Choroid plexus epithelial cell (primary cell): ENCODE measurements around the gene PRAMEF26.
"Not testable (repeated sequence)": the region's sequence is repeated elsewhere in the genome, so short reads cannot be mapped to it uniquely, and the experiment has no call there.

Experiments used
- DNase-seq: peaks from one replicate; pipeline ENCODE4 v3.0.0-alpha.2; 2010; ENCODE audit warnings: low read depth
- H3K4me3 ChIP-seq: 2 replicates; pipeline ENCODE4 v1.5.1; 2011; ENCODE audit warnings: low read depth, mild to moderate bottlenecking, control low read depth, low read length, moderate library complexity

Gene PRAMEF26

DNA sequence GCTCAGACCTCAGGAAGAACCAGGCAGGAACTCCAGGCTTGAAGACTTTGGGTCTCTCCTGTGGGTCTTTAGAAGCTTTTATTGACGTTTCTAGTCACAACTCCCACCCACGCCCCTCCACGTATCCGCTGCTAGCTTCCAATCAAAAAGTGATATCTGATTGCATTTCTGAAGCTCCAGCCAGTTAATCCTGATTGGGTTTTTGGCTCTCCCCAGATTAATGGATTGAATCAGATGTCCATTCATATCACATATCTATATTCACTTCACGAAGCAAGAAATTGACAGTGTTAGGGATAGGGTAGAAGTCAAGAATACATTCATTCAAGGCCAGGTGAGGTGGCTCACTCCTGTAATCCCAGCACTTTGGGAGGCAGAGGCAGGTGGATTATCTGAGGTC, at the start of gene PRAMEF26:
PRAMEF26 (minus strand) TSS at position 101 of the 400 bp plus-strand sequence. CDS start 2,914 bp downstream, outside the sequence.
- H3K4me3 ChIP-seq, DNase-seq: not testable (repeated sequence)

DNA sequence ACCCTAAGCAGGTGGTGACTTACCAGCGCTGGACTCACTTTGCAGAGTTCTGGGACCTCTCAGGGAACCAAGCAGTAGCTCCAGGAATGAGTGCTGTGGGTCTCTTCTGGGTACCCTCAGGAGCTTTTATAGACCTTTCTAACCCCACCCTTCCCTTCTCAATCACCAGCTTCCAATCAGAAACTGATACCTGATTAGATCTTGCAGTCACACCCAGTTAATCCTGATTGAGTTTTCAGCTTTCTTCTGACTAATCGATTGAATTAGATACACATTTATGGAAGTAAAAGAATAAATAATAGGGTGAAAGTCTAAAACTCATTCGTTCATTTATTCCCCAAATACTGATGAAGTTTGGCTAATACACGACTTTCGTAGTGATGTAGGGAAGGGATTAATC, 45.5 kb upstream of the PRAMEF26 start, which contains the start of gene PRAMEF13:
PRAMEF13 (minus strand) TSS at position 101 of the 400 bp plus-strand sequence. CDS start 1,820 bp downstream, outside the sequence.
- not testable (repeated sequence) for H3K4me3 ChIP-seq

DNA sequence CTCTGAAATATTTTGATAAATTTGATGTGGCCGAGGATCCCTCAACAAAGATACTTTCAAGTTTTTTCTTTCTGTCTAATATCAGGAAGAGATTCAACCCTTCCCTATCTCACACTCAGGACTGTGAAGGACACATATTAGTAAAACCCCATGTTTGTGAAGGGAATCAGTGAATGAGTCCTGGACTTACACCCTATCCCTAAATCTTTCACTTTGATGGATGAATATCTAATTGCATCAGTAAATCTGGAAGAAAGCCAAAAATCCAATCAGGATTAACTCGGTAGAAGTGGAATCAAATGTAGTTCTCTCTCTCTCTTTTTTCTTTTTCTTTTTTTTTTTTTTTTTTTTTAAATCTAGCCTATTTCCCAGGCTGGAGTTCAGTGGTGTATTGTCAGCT, 15.7 kb upstream of the PRAMEF26 start, which contains the start of gene PRAMEF9:
PRAMEF9 (plus strand) TSS at position 301 of the 400 bp plus-strand sequence. CDS start 3,433 bp downstream, outside the sequence.
- not testable (repeated sequence) for DNase-seq

More for the DNA sequence above, 45.5 kb upstream of the PRAMEF26 start, which contains the start of gene PRAMEF13:
- DNase-seq, result not testable (repeated sequence)

DNA sequence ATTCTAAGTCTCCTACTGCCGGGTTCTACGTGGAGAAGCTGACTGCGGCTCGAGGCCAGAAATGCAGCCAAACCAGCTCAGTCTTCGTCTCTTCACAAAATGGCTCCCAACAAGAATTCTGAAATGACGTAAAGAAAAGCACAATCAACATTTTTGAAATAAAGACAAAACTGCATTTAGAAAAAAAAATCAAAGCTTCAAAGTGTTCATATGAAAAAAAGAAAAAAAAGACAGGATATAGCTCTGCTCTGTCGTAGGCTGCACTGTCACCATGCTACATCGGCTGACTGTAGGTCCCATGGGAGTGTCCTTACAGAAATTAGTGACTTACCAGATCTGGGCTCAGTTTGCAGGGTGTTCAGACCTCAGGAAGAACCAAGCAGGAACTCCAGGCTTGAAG, 9.7 kb upstream of the PRAMEF26 start, which contains the start of gene HNRNPCL4:
HNRNPCL4 (minus strand) TSS at position 101 of the 400 bp plus-strand sequence. CDS start 164 bp downstream, outside the sequence.
- not testable (repeated sequence) for H3K4me3 ChIP-seq, DNase-seq

More for the DNA sequence above, 15.7 kb upstream of the PRAMEF26 start, which contains the start of gene PRAMEF9:
- H3K4me3 ChIP-seq, result not testable (repeated sequence)

DNA sequence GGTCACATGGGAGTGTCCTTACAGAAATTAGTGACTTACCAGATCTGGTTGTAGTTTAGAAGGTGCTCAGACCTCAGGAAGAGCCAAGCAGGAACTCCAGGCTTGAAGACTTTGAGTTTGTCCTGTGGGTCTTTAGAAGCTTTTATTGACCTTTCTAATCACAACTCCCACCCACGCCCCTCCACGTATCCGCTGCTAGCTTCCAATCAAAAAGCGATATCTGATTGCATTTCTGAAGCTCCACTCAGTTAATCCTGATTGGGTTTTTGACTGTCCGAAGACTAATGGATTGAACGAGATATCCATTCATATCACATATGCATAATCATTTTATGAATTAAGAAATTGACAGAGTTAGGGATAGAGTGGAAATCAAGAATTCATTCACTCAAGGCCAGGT, 39.1 kb downstream of the PRAMEF26 start, which contains the start of gene HNRNPCL2:
HNRNPCL2 (minus strand) TSS at position 101 of the 400 bp plus-strand sequence. CDS start 454 bp downstream, outside the sequence.
- DNase-seq, H3K4me3 ChIP-seq: not testable (repeated sequence)
